GM12892 (cell line): Measurements from ENCODE around the gene ARNT2.

Experiments used
- POLR2A ChIP-seq: IDR thresholded peaks from 2 replicates; pipeline ENCODE4 v1.6.1; 2011; ENCODE audit warnings: low read depth, low read length, control low read depth
- POLR2AphosphoS5 ChIP-seq: IDR thresholded peaks from 2 replicates; pipeline ENCODE4 v1.6.1; 2011; ENCODE audit warnings: low read depth, low read length, control low read depth

- TF ChIP-seq POLR2A = no peak
- TF ChIP-seq POLR2AphosphoS5 = no peak
Measured at GRCh38 chr15:80604583-80605575, 200.7 kb downstream of the ARNT2 start.
